ENCODE data around the gene CEP72.

Gene CEP72

DNA sequence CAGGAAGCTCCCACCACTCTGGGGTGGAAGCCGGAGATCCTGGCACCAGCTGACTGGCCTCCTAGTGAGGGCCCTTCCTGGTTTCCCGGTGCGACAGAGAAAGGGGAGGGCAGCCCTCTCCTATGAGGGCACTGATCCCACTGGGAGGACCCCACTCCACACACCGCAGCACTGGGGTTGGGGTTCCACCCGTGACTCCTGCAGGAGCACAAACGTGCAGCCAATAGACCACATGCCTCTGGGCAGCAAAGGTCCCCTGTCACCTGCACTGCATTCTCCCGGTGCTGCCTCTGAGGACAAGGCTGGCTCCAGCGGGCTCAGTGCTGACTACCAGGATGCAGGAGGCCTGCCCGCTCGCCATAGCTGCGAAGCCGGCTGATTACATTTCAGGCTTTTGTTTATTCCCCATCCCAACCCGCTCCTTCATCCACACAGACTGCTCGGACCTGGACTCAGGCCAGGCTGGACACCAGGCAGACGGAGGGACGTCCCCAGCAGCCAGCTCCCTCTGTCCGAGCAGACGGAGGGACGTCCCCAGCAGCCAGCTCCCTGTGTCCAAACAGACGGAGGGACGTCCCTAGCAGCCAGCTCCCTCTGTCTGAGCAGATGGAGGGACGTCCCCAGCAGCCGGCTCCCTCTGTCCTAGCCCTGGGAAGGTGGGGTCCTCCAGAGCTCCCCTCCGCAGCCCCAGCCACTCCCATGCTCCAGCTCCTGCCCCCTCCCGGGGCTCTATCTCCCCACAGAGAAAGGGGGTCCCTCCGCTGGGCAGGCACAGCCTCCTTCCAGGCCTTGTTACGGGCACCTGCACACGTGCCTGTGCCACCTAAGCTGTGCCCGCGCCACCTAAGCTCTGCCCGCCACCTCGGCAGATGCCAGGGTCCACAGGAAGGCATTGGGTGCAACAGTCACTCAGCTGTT, 8.8 kb upstream of the CEP72 start:
- TF ChIP-seq, protein P1, sequence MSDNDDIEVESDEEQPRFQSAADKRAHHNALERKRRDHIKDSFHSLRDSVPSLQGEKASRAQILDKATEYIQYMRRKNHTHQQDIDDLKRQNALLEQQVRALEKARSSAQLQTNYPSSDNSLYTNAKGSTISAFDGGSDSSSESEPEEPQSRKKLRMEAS (IDR thresholded peaks at IDR 0.05): no peak
- TF ChIP-seq ZBTB7A (IDR thresholded peaks at IDR 0.05; ENCODE audit: low read depth) (no peak), TAF1 (IDR thresholded peaks at IDR 0.05; ENCODE audit: low read depth) (no peak), USF1 (IDR thresholded peaks at IDR 0.05) (no peak), CREB1 (IDR thresholded peaks at IDR 0.05; ENCODE audit: low read depth) (no peak), TCF12 (IDR thresholded peaks at IDR 0.05; ENCODE audit: low read depth) (no peak), TEAD4 (IDR thresholded peaks at IDR 0.05) (no peak), CEBPB (IDR thresholded peaks at IDR 0.05) (no peak), FOXM1 (IDR thresholded peaks at IDR 0.05; ENCODE audit: borderline replicate concordance, low read depth) (no peak), EGR1 (IDR thresholded peaks at IDR 0.05) (no peak), RAD21 (IDR thresholded peaks at IDR 0.05; ENCODE audit: low read depth) (no peak)
- TF ChIP-seq, protein P2, sequence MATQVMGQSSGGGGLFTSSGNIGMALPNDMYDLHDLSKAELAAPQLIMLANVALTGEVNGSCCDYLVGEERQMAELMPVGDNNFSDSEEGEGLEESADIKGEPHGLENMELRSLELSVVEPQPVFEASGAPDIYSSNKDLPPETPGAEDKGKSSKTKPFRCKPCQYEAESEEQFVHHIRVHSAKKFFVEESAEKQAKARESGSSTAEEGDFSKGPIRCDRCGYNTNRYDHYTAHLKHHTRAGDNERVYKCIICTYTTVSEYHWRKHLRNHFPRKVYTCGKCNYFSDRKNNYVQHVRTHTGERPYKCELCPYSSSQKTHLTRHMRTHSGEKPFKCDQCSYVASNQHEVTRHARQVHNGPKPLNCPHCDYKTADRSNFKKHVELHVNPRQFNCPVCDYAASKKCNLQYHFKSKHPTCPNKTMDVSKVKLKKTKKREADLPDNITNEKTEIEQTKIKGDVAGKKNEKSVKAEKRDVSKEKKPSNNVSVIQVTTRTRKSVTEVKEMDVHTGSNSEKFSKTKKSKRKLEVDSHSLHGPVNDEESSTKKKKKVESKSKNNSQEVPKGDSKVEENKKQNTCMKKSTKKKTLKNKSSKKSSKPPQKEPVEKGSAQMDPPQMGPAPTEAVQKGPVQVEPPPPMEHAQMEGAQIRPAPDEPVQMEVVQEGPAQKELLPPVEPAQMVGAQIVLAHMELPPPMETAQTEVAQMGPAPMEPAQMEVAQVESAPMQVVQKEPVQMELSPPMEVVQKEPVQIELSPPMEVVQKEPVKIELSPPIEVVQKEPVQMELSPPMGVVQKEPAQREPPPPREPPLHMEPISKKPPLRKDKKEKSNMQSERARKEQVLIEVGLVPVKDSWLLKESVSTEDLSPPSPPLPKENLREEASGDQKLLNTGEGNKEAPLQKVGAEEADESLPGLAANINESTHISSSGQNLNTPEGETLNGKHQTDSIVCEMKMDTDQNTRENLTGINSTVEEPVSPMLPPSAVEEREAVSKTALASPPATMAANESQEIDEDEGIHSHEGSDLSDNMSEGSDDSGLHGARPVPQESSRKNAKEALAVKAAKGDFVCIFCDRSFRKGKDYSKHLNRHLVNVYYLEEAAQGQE (IDR thresholded peaks at IDR 0.05; ENCODE audit: low read depth): no peak

DNA sequence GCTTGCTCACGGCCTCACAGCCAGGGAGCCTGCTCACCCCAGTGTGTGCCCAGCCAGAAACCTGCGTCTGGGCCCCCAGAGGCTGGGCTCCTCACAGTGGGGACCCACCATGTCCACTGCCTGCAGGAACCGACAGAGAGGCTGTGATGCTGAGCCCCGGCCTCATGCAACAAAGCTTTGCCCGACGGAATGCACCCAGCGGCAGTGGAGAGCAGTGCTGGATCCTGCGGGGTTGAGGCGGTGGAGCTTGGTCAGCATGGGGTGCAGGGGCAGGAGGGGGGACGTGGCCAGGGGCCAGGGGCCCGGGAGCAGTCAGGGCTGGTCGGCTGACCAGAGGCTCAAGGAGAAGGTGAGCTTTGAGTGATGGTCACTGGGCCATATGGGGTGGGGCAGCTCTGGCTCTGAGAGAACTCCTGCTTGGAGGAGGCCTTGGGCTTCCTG, 7.7 kb upstream of the CEP72 start:
- no peak for TF ChIP-seq CEBPB (IDR thresholded peaks at IDR 0.05)
- no peak for TF ChIP-seq NFIC (IDR thresholded peaks at IDR 0.05)
- TF ChIP-seq ZBTB7A (IDR thresholded peaks at IDR 0.05; ENCODE audit: low read depth): no peak
- no peak for TF ChIP-seq CREB1 (IDR thresholded peaks at IDR 0.05; ENCODE audit: low read depth)
- TF ChIP-seq EP300 (IDR thresholded peaks at IDR 0.05; ENCODE audit: borderline replicate concordance): no peak
- no peak for TF ChIP-seq FOXM1 (IDR thresholded peaks at IDR 0.05; ENCODE audit: borderline replicate concordance, low read depth)

- TF ChIP-seq CREB1 (IDR thresholded peaks at IDR 0.05; ENCODE audit: low read depth) (no peak), NFIC (IDR thresholded peaks at IDR 0.05) (no peak), EGR1 (IDR thresholded peaks at IDR 0.05) (no peak), TEAD4 (IDR thresholded peaks at IDR 0.05) (no peak), FOXM1 (IDR thresholded peaks at IDR 0.05; ENCODE audit: borderline replicate concordance, low read depth) (no peak), ZBTB7A (IDR thresholded peaks at IDR 0.05; ENCODE audit: low read depth) (no peak), CEBPB (IDR thresholded peaks at IDR 0.05) (no peak), RAD21 (IDR thresholded peaks at IDR 0.05; ENCODE audit: low read depth) (no peak), TAF1 (IDR thresholded peaks at IDR 0.05; ENCODE audit: low read depth) (no peak), TCF12 (IDR thresholded peaks at IDR 0.05; ENCODE audit: low read depth) (no peak), USF1 (IDR thresholded peaks at IDR 0.05) (no peak), YY1 (IDR thresholded peaks at IDR 0.05; ENCODE audit: low read depth) (no peak)
- TF ChIP-seq, protein P1 (IDR thresholded peaks at IDR 0.05): no peak
- TF ChIP-seq, protein P2 (IDR thresholded peaks at IDR 0.05; ENCODE audit: low read depth): no peak
Observed at GRCh38 chr5:606061-606460, 6.1 kb upstream of the CEP72 start.

DNA sequence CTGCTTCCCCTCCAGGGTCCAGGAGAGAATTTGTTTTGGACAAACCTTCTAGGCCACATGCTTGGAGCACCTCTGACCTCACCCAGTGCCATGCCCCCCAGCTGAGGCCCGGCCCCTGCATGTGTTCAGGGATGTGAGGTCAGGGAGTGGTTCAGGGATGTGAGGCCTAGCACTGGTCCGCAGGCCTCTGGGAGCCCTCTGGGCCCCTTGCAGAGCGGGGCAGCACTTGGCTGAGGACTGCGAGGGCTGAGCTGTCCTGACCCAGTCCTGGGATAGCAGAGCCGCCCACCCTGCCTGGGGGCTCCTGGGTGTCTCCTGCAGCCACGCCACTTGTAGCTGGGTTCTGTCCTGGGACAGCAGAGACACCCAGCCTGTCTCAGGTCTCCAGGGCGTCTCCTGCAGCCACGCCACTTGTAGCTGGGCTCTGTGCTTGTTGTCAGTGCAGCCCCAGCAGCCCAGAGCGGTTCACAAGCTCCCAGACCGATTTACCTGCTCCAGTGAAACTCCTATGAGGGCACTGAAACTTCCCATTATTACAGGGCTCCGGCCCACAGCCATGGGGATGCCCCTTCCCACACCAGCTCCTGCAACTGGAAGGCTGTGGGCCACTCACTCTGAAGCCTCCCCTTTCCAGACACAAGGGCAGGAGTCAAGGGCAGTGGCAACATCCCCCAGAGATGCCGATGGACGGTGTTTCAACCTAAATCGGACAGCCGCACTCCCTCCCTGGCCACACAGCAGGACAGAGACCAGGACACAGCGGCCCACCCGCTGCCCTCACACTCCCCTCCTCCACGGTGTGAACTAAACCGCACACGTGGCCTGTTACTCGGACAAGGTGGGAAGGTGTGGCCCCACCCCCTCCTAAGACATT, 5.4 kb upstream of the CEP72 start:
- TF ChIP-seq CEBPB (IDR thresholded peaks at IDR 0.05): no peak

DNA sequence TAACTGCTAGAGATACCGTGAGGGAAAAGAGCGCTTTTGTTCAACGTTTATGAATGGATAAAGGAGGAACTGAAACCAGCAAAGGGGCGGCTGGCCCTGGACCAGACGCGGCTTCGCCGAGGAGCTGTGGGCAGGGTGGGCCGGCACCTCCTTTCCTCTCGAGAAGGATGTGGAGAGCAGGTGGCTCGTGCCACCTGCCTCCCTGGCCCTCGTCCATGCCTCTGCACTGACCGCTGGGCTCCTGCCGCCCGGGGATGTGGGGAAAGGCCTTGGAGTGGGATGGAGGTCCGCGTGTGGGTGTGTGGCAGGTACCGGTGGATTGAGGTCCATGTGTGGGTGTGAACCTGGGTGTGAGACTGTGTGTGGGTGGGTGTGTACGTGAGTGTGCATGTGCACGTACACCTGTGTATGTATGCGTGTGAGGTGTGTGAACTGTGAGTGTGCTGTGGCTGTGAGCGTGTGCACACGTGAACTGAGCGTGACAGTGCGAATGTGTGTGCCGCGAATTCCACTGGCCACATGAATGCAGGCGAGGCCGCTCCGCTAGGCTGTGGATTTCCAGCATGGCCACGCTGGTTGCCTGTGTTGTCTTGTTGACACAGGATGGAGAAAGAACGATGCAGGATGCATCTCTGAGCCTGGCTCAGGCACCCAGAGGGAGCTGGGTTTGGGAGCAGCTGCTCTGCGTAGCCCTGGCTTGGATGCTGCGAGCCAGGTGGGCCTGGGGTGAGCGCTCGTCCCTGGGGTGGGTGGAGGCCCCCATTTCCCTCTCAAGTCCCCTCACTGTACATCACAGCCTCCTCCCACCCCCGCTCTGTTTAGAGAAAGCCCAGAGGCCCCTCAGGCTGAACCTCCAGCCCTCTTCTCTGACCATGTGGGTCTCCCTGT, 4.4 kb upstream of the CEP72 start:
- TF ChIP-seq YY1 (IDR thresholded peaks at IDR 0.05; ENCODE audit: low read depth) (no peak), FOXM1 (IDR thresholded peaks at IDR 0.05; ENCODE audit: borderline replicate concordance, low read depth) (no peak), TAF1 (IDR thresholded peaks at IDR 0.05; ENCODE audit: low read depth) (no peak), USF1 (IDR thresholded peaks at IDR 0.05) (no peak), ZBTB7A (IDR thresholded peaks at IDR 0.05; ENCODE audit: low read depth) (no peak), TEAD4 (IDR thresholded peaks at IDR 0.05) (no peak), EGR1 (IDR thresholded peaks at IDR 0.05) (no peak), TCF12 (IDR thresholded peaks at IDR 0.05; ENCODE audit: low read depth) (no peak), RAD21 (IDR thresholded peaks at IDR 0.05; ENCODE audit: low read depth) (no peak)
- TF ChIP-seq, protein P2 (IDR thresholded peaks at IDR 0.05; ENCODE audit: low read depth): no peak
- TF ChIP-seq, protein P1 (IDR thresholded peaks at IDR 0.05): no peak

All from Ishikawa (cell line).